DOHH2 (cell line): ENCODE measurements around the gene PLBD1.

Source experiments
- EZH2phosphoT487 ChIP-seq: fragments of 200-600 bp; sonication (generic); IDR thresholded peaks from 2 replicates; pipeline ENCODE4 v1.6.1; 2017; ENCODE audit warnings: borderline replicate concordance, mild to moderate bottlenecking, antibody characterized with exemption, low read length, moderate library complexity, mixed read lengths
- TF ChIP-seq, protein P1 (sequence below): fragments of 200-600 bp; sonication (generic); IDR thresholded peaks from one replicate; pipeline ENCODE4 v1.5.1; 2014; ENCODE audit warnings: antibody characterized with exemption, mild to moderate bottlenecking, low read depth, low read length; ENCODE audit not compliant: poor library complexity, severe bottlenecking

DNA sequence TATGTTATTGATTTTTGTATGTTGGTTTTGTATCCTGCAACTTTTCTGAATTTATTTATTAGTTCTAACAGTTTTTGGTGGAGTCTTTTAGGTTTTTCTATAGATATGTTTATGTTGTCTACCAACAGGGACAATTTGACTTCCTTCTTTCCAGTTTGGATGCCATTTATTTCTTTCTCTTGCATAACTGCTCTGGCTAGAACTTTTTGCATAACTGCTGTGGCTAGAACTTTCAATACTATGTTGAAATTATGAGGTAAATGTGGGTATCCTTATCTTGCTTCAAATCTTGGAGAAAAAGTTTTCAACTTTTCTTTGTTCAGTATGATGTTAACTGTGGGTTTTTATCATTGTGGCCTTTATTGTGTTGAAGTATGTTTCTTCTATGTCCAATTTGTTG, 39.9 kb upstream of the PLBD1 start:
- TF ChIP-seq, protein P1, sequence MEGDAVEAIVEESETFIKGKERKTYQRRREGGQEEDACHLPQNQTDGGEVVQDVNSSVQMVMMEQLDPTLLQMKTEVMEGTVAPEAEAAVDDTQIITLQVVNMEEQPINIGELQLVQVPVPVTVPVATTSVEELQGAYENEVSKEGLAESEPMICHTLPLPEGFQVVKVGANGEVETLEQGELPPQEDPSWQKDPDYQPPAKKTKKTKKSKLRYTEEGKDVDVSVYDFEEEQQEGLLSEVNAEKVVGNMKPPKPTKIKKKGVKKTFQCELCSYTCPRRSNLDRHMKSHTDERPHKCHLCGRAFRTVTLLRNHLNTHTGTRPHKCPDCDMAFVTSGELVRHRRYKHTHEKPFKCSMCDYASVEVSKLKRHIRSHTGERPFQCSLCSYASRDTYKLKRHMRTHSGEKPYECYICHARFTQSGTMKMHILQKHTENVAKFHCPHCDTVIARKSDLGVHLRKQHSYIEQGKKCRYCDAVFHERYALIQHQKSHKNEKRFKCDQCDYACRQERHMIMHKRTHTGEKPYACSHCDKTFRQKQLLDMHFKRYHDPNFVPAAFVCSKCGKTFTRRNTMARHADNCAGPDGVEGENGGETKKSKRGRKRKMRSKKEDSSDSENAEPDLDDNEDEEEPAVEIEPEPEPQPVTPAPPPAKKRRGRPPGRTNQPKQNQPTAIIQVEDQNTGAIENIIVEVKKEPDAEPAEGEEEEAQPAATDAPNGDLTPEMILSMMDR = no peak
- no peak for TF ChIP-seq EZH2phosphoT487
